ENCODE data around the gene KLHL36. TPM values are rescaled to one million over a fixed set of nuclear protein-coding genes. Genes with fewer than 3 reads are reported as not detected.

Gene KLHL36
- total and polyA plus RNA-seq, 9 of the 15 experiments (the other 6 are each of a cell fraction or from before 2014, with no cell fraction given) = 2.1 to 51.2 (median 18.5) TPM

- Histone ChIP-seq H3K9ac (ENCODE audit: insufficient read depth in 1 of 2, low read depth in 2 of 2, low read length in 2 of 2) (no peak overlapping the region), H3K4me2 (ENCODE audit: insufficient read depth, low read length) (no peak overlapping the region), H3K36me3 (ENCODE audit: control insufficient read depth, insufficient read depth, low read length) (no peaks in the 10 kb centered on the region), H3K4me3 (no peak overlapping the region), H3K9me3 (replicated peaks; ENCODE audit: control insufficient read depth, insufficient read depth, low read depth, low read length) (no peaks in the 10 kb centered on the region), H3K79me2 (ENCODE audit: control insufficient read depth, insufficient read depth, low read length) (peaks cover under 1% of the 10 kb centered on the region; the same call in 1 of the 3 replicates), H3K9me1 (ENCODE audit: control insufficient read depth, insufficient read depth, low read length) (no peaks in the 10 kb centered on the region), H3K4me1 (replicated peaks in 1 of 2; ENCODE audit: control insufficient read depth in 2 of 2, insufficient read depth in 2 of 2, low read length in 2 of 2) (peaks cover 8 to 11% of the 10 kb centered on the region in 2 experiments), H4K20me1 (replicated peaks; ENCODE audit: control insufficient read depth, insufficient read depth, low read length) (no peaks in the 10 kb centered on the region), H3K27ac (ENCODE audit: extremely low read depth, low read depth, low read length) (no peak overlapping the region), H2AFZ (ENCODE audit: low read depth, low read length) (no peak overlapping the region), H3K27me3 (ENCODE audit: control insufficient read depth in 2 of 2, insufficient read depth in 2 of 2, low read length in 2 of 2) (peaks cover 3 to 8% of the 10 kb centered on the region in 2 experiments; a peak in 3 of 5 replicates)
- intact Hi-C loops (cut with micrococcal nuclease) = no loop called here
- 11% methylated on average over 4 of the region's 4 CpGs for WGBS (ENCODE audit: insufficient coverage, low coverage, missing lambda C conversion rate)
- BruUV-seq (replicated peaks) = no TSS peak
- FAIRE-seq (no peak), ATAC-seq (no peak), DNase-seq (ENCODE audit: extremely low read depth in 1 of 4, low spot score in 3 of 4) (no peak)
- ChIA-PET POLR2A (interaction anchor here (0.7 to 1.0 kb wide), 2 partner anchors 10 to 15 kb away, joined by 3 read pairs; no protein-coding TSS in a partner anchor), CTCF (ENCODE audit: low intra/inter-chr PET ratio) (no interaction called here)
- no peak for TF ChIP-seq GABPA (tag; conservative IDR thresholded peaks at IDR 0.05; ENCODE audit: low read depth)
- peak; percentile 8; the same call in 1 of the 2 replicates for TF ChIP-seq BCOR (IDR thresholded peaks at IDR 0.05)
- peak; percentile 82 for TF ChIP-seq RBM25 (IDR thresholded peaks at IDR 0.05; ENCODE audit: low read depth, low read length, severe bottlenecking)
- no peak for TF ChIP-seq MTA2 (IDR thresholded peaks at IDR 0.05; ENCODE audit: low read depth)
- in situ Hi-C loops (cut with MboI) = no loop called here
Measured at GRCh38 chr16:84643674-84644073, 4.6 kb upstream of the KLHL36 start.
